Smooth muscle cell (in vitro differentiated cells): ENCODE measurements around the gene SPZ1. TPM values are rescaled to one million over a fixed set of nuclear protein-coding genes. Genes with fewer than 3 reads are reported as not detected.
"Not testable (repeated sequence)": the region's sequence is repeated elsewhere in the genome, so short reads cannot be mapped to it uniquely, and the experiment has no call there.

Source experiments
- DNase-seq: peaks from one replicate; lab custom pipeline; 2025; ENCODE audit not compliant: unreplicated experiment; lab: John Stamatoyannopoulos, UW
- H2AFZ ChIP-seq: fragments of 200-600 bp; sonication (generic); 2 replicates; pipeline ENCODE4 v1.6.0; 2016; ENCODE audit warnings: antibody characterized with exemption, low read depth, mild to moderate bottlenecking
- H3F3A ChIP-seq: fragments of 200-600 bp; sonication (generic); 2 replicates; pipeline ENCODE4 v1.6.0; 2017; ENCODE audit warnings: antibody characterized with exemption, low read depth
- H3K27ac ChIP-seq: fragments of 200-600 bp; sonication (generic); 2 replicates; pipeline ENCODE4 v1.5.1; 2016; ENCODE audit warnings: low read depth, mild to moderate bottlenecking
- H3K27me3 ChIP-seq: fragments of 200-600 bp; sonication (generic); 2 replicates; pipeline ENCODE4 v1.6.1; 2016; ENCODE audit warnings: low read depth, mild to moderate bottlenecking
- H3K36me3 ChIP-seq: fragments of 200-600 bp; sonication (generic); 2 replicates; pipeline ENCODE4 v1.5.1; 2016; ENCODE audit warnings: low read depth
- H3K4me1 ChIP-seq: fragments of 200-600 bp; sonication (generic); 2 replicates; pipeline ENCODE4 v1.5.1; 2016; ENCODE audit warnings: low read depth
- H3K4me2 ChIP-seq: fragments of 200-600 bp; sonication (generic); 2 replicates; pipeline ENCODE4 v1.6.0; 2016; ENCODE audit warnings: mild to moderate bottlenecking
- H3K4me3 ChIP-seq: fragments of 200-600 bp; sonication (generic); 2 replicates; pipeline ENCODE4 v1.5.1; 2016; ENCODE audit warnings: mild to moderate bottlenecking
- H3K79me2 ChIP-seq: fragments of 200-600 bp; sonication (generic); 2 replicates; pipeline ENCODE4 v1.6.0; 2016; ENCODE audit warnings: low read depth, mild to moderate bottlenecking
- H3K9ac ChIP-seq: fragments of 200-600 bp; sonication (generic); 2 replicates; pipeline ENCODE4 v1.6.0; 2016; ENCODE audit warnings: low read depth
- H3K9me3 ChIP-seq: fragments of 200-600 bp; sonication (generic); replicated peaks from 2 replicates; pipeline ENCODE4 v1.5.1; 2016; ENCODE audit warnings: low read depth
- H4K20me1 ChIP-seq: fragments of 200-600 bp; sonication (generic); 2 replicates; pipeline ENCODE4 v1.6.0; 2016; ENCODE audit warnings: low read depth
- whole genome bisulfite sequencing: methylation state at CpG from one replicate; pipeline ENCODE4 v1.1.7; 2016; ENCODE audit warnings: low lambda C conversion rate; 5-methylcytosine and 5-hydroxymethylcytosine counted together
- polyA plus RNA-seq: library from polyadenylated mRNA; unstranded; fragments of >200 nt; fragmentation: Nextera tagmentation; extraction: Ambion mirVana; gene quantifications from 2 replicates; pipeline ENCODE4 v1.2.1, GENCODE V29; 2016
- total RNA-seq: library from RNA; depleted of rRNA; stranded (reverse); fragments of >200 nt; gene quantifications from 2 replicates; pipeline ENCODE4 v1.2.3, GENCODE V29; 2014
- TF ChIP-seq, protein P1 (sequence below): fragments of 200-600 bp; sonication (generic); IDR thresholded peaks from 2 replicates; pipeline ENCODE4 v1.5.1; 2017; ENCODE audit warnings: borderline replicate concordance, mild to moderate bottlenecking, antibody characterized with exemption; ENCODE audit not compliant: insufficient read depth, poor library complexity, severe bottlenecking

SPZ1 gene
- total and polyA plus RNA-seq, 2 experiments from 2014 or later, result not detected

GRCh38 chr5:80341016-80341775 lies 21.4 kb downstream of the SPZ1 start:
- Histone ChIP-seq H3K9me3 (no peaks in the 10 kb centered on the region), H3F3A (no peaks in the 10 kb centered on the region), H3K4me2 (no peak overlapping the region), H3K9ac (no peak overlapping the region), H4K20me1 (no peaks in the 10 kb centered on the region), H3K27ac (no peak overlapping the region), H3K4me1 (no peaks in the 10 kb centered on the region), H3K79me2 (no peaks in the 10 kb centered on the region), H2AFZ (no peak overlapping the region), H3K4me3 (no peak overlapping the region), H3K27me3 (no peaks in the 10 kb centered on the region), H3K36me3 (no peaks in the 10 kb centered on the region)
- DNase-seq, result no peak
- TF ChIP-seq, protein P1, sequence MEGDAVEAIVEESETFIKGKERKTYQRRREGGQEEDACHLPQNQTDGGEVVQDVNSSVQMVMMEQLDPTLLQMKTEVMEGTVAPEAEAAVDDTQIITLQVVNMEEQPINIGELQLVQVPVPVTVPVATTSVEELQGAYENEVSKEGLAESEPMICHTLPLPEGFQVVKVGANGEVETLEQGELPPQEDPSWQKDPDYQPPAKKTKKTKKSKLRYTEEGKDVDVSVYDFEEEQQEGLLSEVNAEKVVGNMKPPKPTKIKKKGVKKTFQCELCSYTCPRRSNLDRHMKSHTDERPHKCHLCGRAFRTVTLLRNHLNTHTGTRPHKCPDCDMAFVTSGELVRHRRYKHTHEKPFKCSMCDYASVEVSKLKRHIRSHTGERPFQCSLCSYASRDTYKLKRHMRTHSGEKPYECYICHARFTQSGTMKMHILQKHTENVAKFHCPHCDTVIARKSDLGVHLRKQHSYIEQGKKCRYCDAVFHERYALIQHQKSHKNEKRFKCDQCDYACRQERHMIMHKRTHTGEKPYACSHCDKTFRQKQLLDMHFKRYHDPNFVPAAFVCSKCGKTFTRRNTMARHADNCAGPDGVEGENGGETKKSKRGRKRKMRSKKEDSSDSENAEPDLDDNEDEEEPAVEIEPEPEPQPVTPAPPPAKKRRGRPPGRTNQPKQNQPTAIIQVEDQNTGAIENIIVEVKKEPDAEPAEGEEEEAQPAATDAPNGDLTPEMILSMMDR, result no peak
- 81% methylated on average over 4 of the region's 4 CpGs for WGBS

DNA sequence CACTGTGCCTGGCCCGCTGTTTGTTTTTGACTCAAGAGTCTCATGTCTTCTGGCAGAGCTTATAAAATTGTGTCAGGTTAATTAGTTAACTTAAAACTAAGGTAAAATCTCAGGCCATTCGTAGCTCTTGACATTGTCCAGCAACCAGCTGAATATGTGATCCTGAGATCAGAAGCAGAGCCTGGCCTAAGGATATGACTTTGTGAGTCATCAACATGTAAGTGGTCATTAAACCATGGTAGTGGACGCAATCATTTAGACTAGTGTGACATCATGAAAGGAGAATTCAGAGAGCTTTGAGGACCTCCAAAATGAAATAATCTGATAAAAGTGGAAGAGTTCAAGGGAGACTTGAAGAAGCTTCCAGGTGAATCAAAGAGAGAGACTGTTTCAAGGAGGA lies 23.3 kb downstream of the SPZ1 start:
- H3K27me3 ChIP-seq, result no peaks in the 10 kb centered on the region
- TF ChIP-seq, protein P1, result no peak
- no peak overlapping the region for H3K9ac ChIP-seq
- H3K36me3 ChIP-seq, result no peaks in the 10 kb centered on the region
- DNase-seq, result no peak
- no peaks in the 10 kb centered on the region for H3K79me2 ChIP-seq
- no peaks in the 10 kb centered on the region for H3K4me1 ChIP-seq
- no peaks in the 10 kb centered on the region for H3K9me3 ChIP-seq
- H3K4me2 ChIP-seq, result no peak overlapping the region
- WGBS, result 39% methylated on average over 3 of the region's 3 CpGs
- peak overlapping the region; percentile 47 for H3K27ac ChIP-seq
- no peaks in the 10 kb centered on the region for H3F3A ChIP-seq
- H2AFZ ChIP-seq, result no peak overlapping the region
- H3K4me3 ChIP-seq, result no peak overlapping the region
- no peaks in the 10 kb centered on the region for H4K20me1 ChIP-seq

- Histone ChIP-seq H3K27me3 (no peaks in the 10 kb centered on the region), H3F3A (no peaks in the 10 kb centered on the region), H3K79me2 (no peaks in the 10 kb centered on the region), H3K27ac (no peak overlapping the region), H3K4me3 (no peak overlapping the region), H3K4me2 (no peak overlapping the region), H3K9ac (no peak overlapping the region), H4K20me1 (no peaks in the 10 kb centered on the region), H3K36me3 (no peaks in the 10 kb centered on the region), H2AFZ (no peak overlapping the region), H3K4me1 (no peaks in the 10 kb centered on the region), H3K9me3 (no peaks in the 10 kb centered on the region)
- no peak for DNase-seq
- TF ChIP-seq, protein P1, result peak; percentile 35
- 52% methylated on average over 2 of the region's 2 CpGs for WGBS
Measured at GRCh38 chr5:80346055-80346454, 26.3 kb downstream of the SPZ1 start.

DNA sequence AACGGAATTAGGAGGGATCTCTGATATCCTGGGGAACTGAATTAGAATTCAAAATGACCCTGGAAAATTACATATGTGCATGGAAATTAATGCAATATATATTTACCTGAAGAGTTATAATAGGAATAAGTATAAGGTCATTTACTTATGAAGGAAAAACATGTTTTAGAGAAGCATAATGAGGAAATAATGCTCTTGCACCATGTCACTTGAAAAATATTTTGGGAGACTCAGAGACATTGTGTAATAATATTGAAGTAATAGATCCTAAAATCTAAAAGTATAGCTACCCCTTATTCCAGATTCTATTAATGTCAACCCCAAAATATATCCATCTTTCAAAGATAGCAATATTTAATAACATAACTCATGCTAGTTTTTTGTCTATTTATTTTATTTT lies 28.4 kb downstream of the SPZ1 start:
- no peak overlapping the region for H2AFZ ChIP-seq
- no peaks in the 10 kb centered on the region for H4K20me1 ChIP-seq
- H3F3A ChIP-seq, result no peaks in the 10 kb centered on the region
- TF ChIP-seq, protein P1, result no peak
- H3K36me3 ChIP-seq, result no peaks in the 10 kb centered on the region
- no peaks in the 10 kb centered on the region for H3K27me3 ChIP-seq
- H3K4me1 ChIP-seq, result no peaks in the 10 kb centered on the region
- H3K79me2 ChIP-seq, result no peaks in the 10 kb centered on the region
- H3K27ac ChIP-seq, result no peak overlapping the region
- H3K9me3 ChIP-seq, result no peaks in the 10 kb centered on the region
- 35% methylated on average over 1 of the region's 1 CpG for WGBS
- H3K4me3 ChIP-seq, result no peak overlapping the region
- no peak for DNase-seq
- H3K9ac ChIP-seq, result no peak overlapping the region
- H3K4me2 ChIP-seq, result no peak overlapping the region

- not testable (repeated sequence) for H4K20me1 ChIP-seq, H3K9ac ChIP-seq, H3K79me2 ChIP-seq, H3F3A ChIP-seq, H3K36me3 ChIP-seq, H3K4me2 ChIP-seq, H2AFZ ChIP-seq, H3K4me3 ChIP-seq, H3K27ac ChIP-seq, H3K9me3 ChIP-seq, H3K4me1 ChIP-seq, DNase-seq, H3K27me3 ChIP-seq
- 96% methylated on average over 15 of the region's 15 CpGs for whole genome bisulfite sequencing
Measured at GRCh38 chr5:80351019-80351418, 31.2 kb downstream of the SPZ1 start.
